Osteocyte (in vitro differentiated cells): ENCODE measurements around the gene TIMM8A. TPM values are rescaled to one million over a fixed set of nuclear protein-coding genes. Genes with fewer than 3 reads are reported as not detected.

Experiments
- DNase-seq: peaks from one replicate; pipeline ENCODE4 v3.0.0; 2021; ENCODE audit warnings: mixed read lengths; ENCODE audit not compliant: unreplicated experiment; ENCODE audit errors: extremely low spot score
- H3K27ac Mint-ChIP-seq: one replicate; pipeline ENCODE4 v1.8.0; 2021; ENCODE audit warnings: mild to moderate bottlenecking, mixed read lengths; ENCODE audit not compliant: unreplicated experiment
- H3K27me3 Mint-ChIP-seq: one replicate; pipeline ENCODE4 v1.8.0; 2021; ENCODE audit warnings: mixed read lengths; ENCODE audit not compliant: unreplicated experiment
- H3K36me3 Mint-ChIP-seq: one replicate; pipeline ENCODE4 v1.8.0; 2021; ENCODE audit warnings: mixed read lengths; ENCODE audit not compliant: unreplicated experiment
- H3K4me1 Mint-ChIP-seq: one replicate; pipeline ENCODE4 v1.8.0; 2021; ENCODE audit warnings: mixed read lengths; ENCODE audit not compliant: unreplicated experiment
- H3K4me3 Mint-ChIP-seq: one replicate; pipeline ENCODE4 v1.8.0; 2021; ENCODE audit warnings: mild to moderate bottlenecking, moderate library complexity, mixed read lengths; ENCODE audit not compliant: unreplicated experiment
- H3K9me3 Mint-ChIP-seq: one replicate; pipeline ENCODE4 v1.8.0; 2021; ENCODE audit warnings: mixed read lengths; ENCODE audit not compliant: unreplicated experiment
- CTCF ChIP-seq: fragments of 200-600 bp; sonication (generic); IDR thresholded peaks from 2 replicates; pipeline ENCODE4 v1.5.0; 2021; ENCODE audit warnings: antibody characterized with exemption, mild to moderate bottlenecking, moderate library complexity
- total RNA-seq: library from RNA; stranded (reverse); gene quantifications from 2 replicates; pipeline ENCODE4 v1.2.1, GENCODE V29; 2021

TIMM8A gene
- total RNA-seq, 1 donor from 2014 or later = 14.6 TPM

DNA sequence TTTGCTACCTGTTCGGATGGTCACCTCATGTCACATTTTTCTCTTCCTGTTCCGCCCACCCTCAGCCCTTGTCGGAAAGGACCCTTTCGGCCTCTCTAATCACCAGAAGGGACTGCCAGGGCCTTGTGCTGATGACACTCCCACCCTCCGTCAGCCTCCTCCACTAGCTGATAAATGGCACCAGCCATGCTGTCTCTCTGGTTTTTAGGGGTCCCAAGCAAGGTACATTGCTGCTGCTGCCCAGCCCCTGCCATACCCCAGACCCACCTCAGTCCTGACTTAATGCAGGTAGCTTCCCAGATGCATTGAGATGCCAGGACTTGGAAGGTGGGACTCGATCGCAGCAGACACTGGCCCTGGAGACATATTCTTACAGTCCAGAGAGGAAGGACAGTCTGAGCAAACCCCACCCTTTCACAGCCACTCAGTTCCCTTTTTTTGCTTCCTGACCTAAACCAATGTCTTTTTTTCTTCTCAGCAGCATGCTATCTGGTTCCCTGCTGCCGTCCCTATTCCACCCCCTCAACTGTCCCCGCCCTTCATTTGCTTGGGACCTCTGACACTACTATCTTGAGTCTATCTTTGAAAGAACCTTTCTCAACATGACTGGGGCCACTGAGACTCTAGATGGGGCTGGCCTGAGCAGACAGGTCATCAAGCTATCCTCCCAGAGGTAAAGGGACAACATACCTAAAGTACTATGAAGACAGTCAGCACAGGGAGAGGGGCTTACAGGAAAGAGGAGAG is 37.4 kb upstream of the TIMM8A start, which contains the start of gene BTK:
Gene BTK, minus strand, starts transcription at position 397 of the 747 bp plus-strand sequence. CDS start 10,907 bp downstream, outside the sequence.
- no peaks in the 10 kb centered on the region for H3K27me3 Mint-ChIP-seq
- H3K9me3 Mint-ChIP-seq = no peaks in the 10 kb centered on the region
- no peak for DNase-seq
- no peak within 1 kb of the TSS for H3K27ac Mint-ChIP-seq
- TF ChIP-seq CTCF = no peak
- no peak within 1 kb of the TSS for H3K4me3 Mint-ChIP-seq
- H3K4me1 Mint-ChIP-seq = no peaks in the 10 kb centered on the region
- no peaks in the 10 kb centered on the region for H3K36me3 Mint-ChIP-seq

DNA sequence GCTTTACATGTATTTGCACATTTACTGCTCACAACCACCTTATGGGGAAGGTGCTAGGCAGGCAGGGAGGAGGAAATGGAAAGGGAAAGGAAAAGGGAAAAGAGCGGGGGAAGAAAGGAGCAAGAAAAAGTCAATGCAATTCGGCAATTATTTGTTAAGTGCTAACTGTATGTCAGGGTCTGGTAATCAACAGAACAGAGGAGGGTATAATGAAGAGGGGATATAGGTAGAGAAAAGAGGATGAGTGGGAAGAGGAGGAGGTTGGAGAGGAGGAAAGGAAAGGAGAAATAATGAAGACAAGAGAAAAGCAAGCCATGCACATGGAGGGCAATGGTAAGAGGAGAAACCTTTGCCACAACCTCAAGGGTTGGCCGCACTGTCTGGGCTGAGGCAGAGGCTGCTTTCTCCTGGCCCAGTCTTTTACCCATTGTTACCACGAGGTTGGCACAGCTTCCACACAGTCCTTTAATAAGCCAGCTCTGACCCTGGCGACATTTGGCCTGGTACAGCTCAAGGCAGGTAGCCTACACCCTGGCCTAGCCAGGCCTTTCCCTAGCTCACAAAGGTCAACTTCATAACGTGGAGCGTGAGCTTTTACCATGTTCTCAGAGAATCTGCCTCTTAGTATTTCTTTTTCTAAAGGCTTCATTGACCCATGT is 36.6 kb upstream of the TIMM8A start:
- no peak for DNase-seq
- Mint-ChIP-seq H3K27me3 (no peaks in the 10 kb centered on the region), H3K4me3 (no peak overlapping the region), H3K36me3 (no peaks in the 10 kb centered on the region), H3K27ac (no peak overlapping the region), H3K4me1 (no peaks in the 10 kb centered on the region), H3K9me3 (no peaks in the 10 kb centered on the region)
- TF ChIP-seq CTCF = no peak

- Mint-ChIP-seq H3K4me1 (no peaks in the 10 kb centered on the region), H3K27me3 (peaks cover 6% of the 10 kb centered on the region), H3K4me3 (no peak overlapping the region), H3K9me3 (peaks cover 7% of the 10 kb centered on the region), H3K27ac (no peak overlapping the region), H3K36me3 (no peaks in the 10 kb centered on the region)
- TF ChIP-seq CTCF = no peak
- no peak for DNase-seq
These were observed 35.2 kb upstream of the TIMM8A start for GRCh38 chrX:101383679-101384205.

DNA sequence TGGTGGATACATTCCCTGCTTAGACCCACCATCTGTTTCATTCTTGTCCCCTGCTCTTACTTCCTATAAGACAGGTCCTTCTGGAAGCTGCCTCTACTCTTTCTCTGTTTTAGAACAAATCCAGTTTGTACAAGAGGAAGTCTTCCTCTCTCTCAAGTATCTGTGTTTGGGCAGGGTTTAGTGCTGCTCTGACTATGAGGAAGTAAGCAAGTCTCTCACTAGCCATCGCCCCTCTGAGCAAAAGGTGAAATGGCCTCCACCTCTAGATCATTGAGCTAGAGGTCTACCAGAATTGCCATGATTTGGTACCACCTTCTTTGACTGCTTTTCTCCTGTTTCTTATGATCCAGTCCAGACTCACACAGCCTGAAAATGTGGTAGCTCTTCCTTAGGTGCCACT is 29.0 kb upstream of the TIMM8A start:
- peaks cover 20% of the 10 kb centered on the region for H3K27me3 Mint-ChIP-seq
- TF ChIP-seq CTCF = no peak
- DNase-seq = no peak
- H3K4me1 Mint-ChIP-seq = no peaks in the 10 kb centered on the region
- no peaks in the 10 kb centered on the region for H3K36me3 Mint-ChIP-seq
- H3K4me3 Mint-ChIP-seq = no peak overlapping the region
- H3K27ac Mint-ChIP-seq = no peak overlapping the region
- peaks cover 11% of the 10 kb centered on the region for H3K9me3 Mint-ChIP-seq

DNA sequence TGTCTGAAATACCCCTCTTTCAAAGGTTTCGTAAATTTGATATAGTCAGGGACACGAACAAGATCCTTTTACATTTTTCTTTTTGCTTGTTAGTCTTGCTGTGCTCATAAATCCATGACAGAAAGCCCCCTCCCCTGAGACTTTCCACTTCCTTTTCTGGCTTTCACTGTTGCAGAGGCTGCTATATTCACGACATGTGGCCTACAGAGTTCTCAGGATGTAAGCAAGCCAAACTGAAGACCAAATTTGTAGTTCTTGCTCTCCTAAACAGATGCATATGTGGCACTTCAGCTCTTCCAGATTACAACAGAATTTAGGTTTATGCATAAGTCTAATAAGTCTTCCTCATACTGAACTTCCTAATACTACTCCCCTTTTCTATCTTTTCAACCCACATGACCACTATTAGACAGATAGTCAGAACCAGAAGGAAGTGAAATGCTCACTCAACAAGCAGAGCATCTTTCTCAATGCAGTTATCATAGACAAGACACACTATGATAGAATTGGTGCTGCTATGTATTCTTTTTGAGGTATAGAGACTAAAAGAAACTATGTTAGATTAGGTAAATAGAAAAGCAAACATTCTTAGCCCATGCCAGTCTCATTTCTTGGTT is 22.5 kb upstream of the TIMM8A start:
- Mint-ChIP-seq H3K4me3 (no peak overlapping the region), H3K9me3 (peaks cover 8% of the 10 kb centered on the region), H3K4me1 (no peaks in the 10 kb centered on the region), H3K36me3 (no peaks in the 10 kb centered on the region), H3K27ac (no peak overlapping the region), H3K27me3 (peaks cover 34% of the 10 kb centered on the region)
- DNase-seq = no peak
- no peak for TF ChIP-seq CTCF
